ENCODE measurements around the gene CALML5. TPM values are rescaled to one million over a fixed set of nuclear protein-coding genes. Genes with fewer than 3 reads are reported as not detected.

Gene CALML5
- total and polyA plus RNA-seq, 8 donors: not detected

DNA sequence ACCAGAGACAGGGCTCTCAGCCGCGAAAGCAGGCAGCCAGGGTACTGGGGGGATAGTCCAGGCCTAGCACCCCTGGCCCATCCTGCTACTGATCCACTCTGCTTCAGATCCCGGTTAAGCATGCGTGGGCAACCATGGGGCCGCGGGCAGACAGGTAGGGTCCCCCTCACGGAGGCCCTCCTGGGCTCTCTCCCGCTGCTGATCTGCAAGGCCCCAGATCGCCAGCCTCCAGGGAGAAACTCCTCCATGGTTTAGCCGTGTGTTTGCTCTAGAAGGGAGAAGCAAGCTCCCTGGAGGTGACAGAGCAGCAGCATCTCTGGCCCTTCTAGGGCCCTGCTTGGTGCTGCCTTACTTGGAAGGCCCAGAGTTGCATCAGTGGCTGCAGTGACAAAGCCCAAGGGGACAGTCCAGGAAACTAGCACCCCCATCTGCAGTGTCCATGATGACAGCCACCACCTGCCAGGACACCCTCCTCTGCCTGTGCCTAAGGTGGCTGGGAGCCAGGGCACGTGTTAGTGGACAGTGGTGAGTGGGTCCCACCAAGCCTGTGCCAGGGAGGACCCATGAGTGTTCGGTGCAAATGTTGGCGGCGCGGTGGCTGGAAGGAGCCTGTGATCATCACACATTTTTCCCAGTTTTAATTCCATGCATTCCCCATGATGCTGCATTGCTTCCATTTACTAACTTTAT, 29.2 kb downstream of the CALML5 start:
- Histone ChIP-seq H3K27ac (no peak overlapping the region), H3K4me1 (peaks cover 8 to 11% (median 10%) of the 10 kb centered on the region in 3 donors), H3K36me3 (no peaks in the 10 kb centered on the region), H3K9me3 (no peaks in the 10 kb centered on the region), H3K4me3 (no peak overlapping the region), H3K27me3 (no peaks in the 10 kb centered on the region)
- DNase-seq (peak in 1 of 6 donors; percentile 62), ATAC-seq (no peak), FAIRE-seq (no peak)
- intact Hi-C loops (cut with DNase I): no loop called here
- 93 to 96% methylated on average over 15 of the region's 15 CpGs for WGBS, 2 donors
- TF ChIP-seq, protein P1, sequence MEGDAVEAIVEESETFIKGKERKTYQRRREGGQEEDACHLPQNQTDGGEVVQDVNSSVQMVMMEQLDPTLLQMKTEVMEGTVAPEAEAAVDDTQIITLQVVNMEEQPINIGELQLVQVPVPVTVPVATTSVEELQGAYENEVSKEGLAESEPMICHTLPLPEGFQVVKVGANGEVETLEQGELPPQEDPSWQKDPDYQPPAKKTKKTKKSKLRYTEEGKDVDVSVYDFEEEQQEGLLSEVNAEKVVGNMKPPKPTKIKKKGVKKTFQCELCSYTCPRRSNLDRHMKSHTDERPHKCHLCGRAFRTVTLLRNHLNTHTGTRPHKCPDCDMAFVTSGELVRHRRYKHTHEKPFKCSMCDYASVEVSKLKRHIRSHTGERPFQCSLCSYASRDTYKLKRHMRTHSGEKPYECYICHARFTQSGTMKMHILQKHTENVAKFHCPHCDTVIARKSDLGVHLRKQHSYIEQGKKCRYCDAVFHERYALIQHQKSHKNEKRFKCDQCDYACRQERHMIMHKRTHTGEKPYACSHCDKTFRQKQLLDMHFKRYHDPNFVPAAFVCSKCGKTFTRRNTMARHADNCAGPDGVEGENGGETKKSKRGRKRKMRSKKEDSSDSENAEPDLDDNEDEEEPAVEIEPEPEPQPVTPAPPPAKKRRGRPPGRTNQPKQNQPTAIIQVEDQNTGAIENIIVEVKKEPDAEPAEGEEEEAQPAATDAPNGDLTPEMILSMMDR (IDR thresholded peaks at IDR 0.05): no peak

DNA sequence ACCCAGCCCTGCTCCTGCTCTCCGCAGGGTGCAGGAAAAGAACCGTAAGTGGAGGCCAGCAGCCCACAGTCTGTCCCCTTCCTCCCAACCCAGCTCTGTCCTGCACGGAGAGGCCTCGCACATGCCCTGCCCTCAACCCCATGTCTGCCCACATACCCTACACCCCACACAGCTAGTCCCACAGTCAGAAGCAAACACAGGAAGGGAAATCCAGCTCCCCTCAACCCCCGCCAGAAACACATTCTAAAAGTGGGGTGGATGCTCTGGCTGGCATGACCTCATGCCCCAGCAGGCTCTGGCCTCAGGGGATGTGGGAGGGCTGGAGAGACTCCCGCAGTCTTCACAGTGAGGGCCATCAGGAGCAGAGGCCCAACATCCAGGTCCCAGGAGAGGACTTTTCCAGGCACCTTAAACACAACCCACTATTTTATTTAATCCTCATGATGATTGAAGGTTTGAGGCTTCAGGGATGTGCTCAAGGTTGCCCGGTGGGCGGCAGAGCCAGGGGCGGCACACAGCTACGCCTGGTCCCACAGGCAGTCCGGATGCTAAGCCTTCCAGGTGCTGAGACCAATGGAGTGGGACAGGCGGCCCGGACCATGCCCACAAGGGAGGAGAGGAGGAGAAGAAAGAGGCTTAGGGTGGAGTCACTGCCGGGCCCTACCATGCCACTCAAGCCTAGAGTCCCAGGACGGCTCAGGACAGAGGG, 29.9 kb downstream of the CALML5 start:
- Histone ChIP-seq H3K36me3 (no peaks in the 10 kb centered on the region), H3K27me3 (no peaks in the 10 kb centered on the region), H3K4me3 (no peak overlapping the region), H3K9me3 (no peaks in the 10 kb centered on the region), H3K4me1 (peaks cover 8 to 11% (median 10%) of the 10 kb centered on the region in 3 donors), H3K27ac (no peak overlapping the region)
- TF ChIP-seq, protein P1 (IDR thresholded peaks at IDR 0.05): no peak
- ATAC-seq: no peak
- 80 to 89% methylated on average over 15 of the region's 15 CpGs for WGBS, 2 donors
- intact Hi-C loops (cut with DNase I): loop anchor here in 1 of 3 donors (10.0 kb wide), 1 partner anchor 135 kb away; no protein-coding TSS in a partner anchor
- FAIRE-seq: no peak
- no peak for DNase-seq

DNA sequence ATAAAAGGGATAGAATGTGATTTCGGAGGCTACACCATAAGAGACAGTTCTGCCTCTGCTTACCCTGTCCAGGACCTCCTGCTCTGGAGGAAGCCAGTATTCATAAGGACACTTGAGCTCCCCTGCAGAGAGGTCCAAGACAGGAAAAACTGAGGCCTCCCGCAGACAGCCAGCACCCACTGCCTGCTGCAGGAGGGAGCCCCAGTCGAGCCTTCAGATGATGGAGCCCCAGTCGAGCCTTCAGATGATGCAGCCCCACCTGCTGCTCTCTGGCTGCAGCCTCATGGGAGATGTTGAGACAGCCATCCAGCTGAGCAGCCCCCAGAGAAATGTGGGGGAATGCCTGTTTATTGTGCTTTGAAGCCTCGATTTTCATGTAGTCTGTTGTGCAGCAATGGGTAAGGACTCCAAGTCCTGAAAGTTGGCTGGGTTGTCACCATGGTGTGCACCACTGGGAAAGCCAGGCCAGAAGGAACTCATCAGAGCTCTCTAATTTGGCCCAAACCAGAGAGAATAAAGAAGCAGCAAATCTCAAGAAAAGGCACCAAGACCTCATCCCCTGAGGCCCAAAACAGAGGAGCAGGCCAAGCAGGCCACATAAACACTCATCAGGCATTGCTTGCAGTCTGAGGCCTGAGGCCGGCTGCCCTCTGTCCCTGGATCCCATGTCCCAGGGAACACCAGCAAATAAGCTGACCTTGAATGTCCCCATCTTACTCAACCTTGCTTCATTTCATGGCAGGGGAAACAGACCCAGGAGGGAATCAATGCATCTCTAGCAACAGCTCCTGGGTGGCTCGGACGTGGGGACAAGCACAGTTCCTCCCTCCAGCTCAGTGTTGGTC, 30.9 kb downstream of the CALML5 start:
- intact Hi-C loops (cut with DNase I): loop anchor here in 1 of 3 donors (10.0 kb wide), 1 partner anchor 136 kb away; no protein-coding TSS in a partner anchor
- ATAC-seq: no peak
- Histone ChIP-seq H3K27ac (no peak overlapping the region), H3K36me3 (no peaks in the 10 kb centered on the region), H3K4me1 (peaks cover 8 to 11% (median 10%) of the 10 kb centered on the region in 3 donors), H3K4me3 (no peak overlapping the region), H3K9me3 (no peaks in the 10 kb centered on the region), H3K27me3 (no peaks in the 10 kb centered on the region)
- WGBS, 2 donors: 90 to 92% methylated on average over 8 of the region's 8 CpGs
- TF ChIP-seq, protein P1 (IDR thresholded peaks at IDR 0.05): no peak
- no peak for DNase-seq
- FAIRE-seq: no peak

DNA sequence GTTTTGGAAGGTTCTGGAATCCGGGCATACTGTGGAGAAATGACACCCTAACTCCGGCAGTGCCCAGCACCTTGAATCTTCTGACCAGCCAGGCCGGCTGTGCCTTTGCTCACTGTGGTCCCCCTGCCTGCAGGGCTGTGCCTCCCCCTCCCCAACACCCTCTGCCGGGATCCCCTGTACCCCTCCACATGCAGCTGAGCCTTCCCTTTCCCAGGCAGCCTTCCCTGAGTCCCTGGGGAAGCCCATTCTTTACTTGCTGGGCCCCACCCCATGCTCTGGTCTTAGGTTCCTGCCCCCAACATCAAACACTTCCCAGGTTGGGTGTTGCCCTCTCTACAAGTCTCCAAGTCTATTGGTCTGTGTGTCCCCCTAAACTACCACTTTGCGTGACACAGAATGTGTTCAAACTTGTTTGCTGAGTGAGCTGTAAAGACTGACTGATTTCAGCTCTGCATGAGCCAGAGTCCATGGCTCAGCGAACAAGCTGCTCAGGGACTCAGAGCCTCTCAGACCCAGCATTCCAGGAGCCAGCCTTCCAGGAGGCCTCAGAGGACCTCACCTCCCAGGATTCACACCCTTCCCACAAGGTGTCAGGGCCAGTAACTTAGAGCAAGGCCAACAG, 31.6 kb downstream of the CALML5 start:
- no peak for DNase-seq
- intact Hi-C loops (cut with DNase I): loop anchor here in 1 of 3 donors (10.0 kb wide), 1 partner anchor 137 kb away; no protein-coding TSS in a partner anchor
- TF ChIP-seq, protein P1 (IDR thresholded peaks at IDR 0.05): no peak
- no peak for ATAC-seq
- Histone ChIP-seq H3K36me3 (no peaks in the 10 kb centered on the region), H3K4me1 (peaks cover 8 to 11% (median 10%) of the 10 kb centered on the region in 3 donors), H3K27me3 (no peaks in the 10 kb centered on the region), H3K4me3 (no peak overlapping the region), H3K27ac (no peak overlapping the region), H3K9me3 (no peaks in the 10 kb centered on the region)
- 83 to 95% methylated on average over 6 of the region's 6 CpGs for WGBS, 2 donors
- FAIRE-seq: no peak

All from pancreas (tissue), 10 donors.